ENCODE results near the gene DDX39B. TPM values are rescaled to one million over a fixed set of nuclear protein-coding genes. Genes with fewer than 3 reads are reported as not detected.

The DDX39B gene
- total and polyA plus RNA-seq, 5 donors from 2014 or later: 105 to 603 (median 111) TPM

- Mint-ChIP-seq H3K4me3 (peak overlapping the region; percentile 97 to 100 (median 99)), H3K36me3 (peaks cover 47% of the 10 kb centered on the region), H3K27me3 (no peaks in the 10 kb centered on the region), H3K27ac (peak overlapping the region; percentile 95 to 99 (median 98)), H3K4me1 (peaks cover 0 to 83% (median 64%) of the 10 kb centered on the region in 4 donors), H3K9me3 (peaks cover 0 to 2% (median 0%) of the 10 kb centered on the region in 7 donors)
- H3K4me3 ChIP-seq (ENCODE audit: low read depth, low read length): peak overlapping the region; percentile 99
- no peaks in the 10 kb centered on the region for H3K9me3 ChIP-seq (ENCODE audit: control insufficient read depth in 2 of 2, low read length in 2 of 2)
- H3K4me1 ChIP-seq (ENCODE audit: control insufficient read depth, insufficient read depth, low read length, poor library complexity, severe bottlenecking): peaks cover 86% of the 10 kb centered on the region
- peak overlapping the region; percentile 95 for H3K27ac ChIP-seq (ENCODE audit: insufficient read depth, low read length, poor library complexity, severe bottlenecking)
- no peaks in the 10 kb centered on the region for H3K27me3 ChIP-seq (ENCODE audit: control insufficient read depth, insufficient read depth, low read length)
- DNase-seq: peak in 1 of 3 donors; percentile 54
- no peak for ATAC-seq (ENCODE audit: low read depth in 2 of 2)
- H3K36me3 ChIP-seq (ENCODE audit: control insufficient read depth, insufficient read depth, low read length): peaks cover 10% of the 10 kb centered on the region
Measured at GRCh38 chr6:31578184-31579118, 36.6 kb upstream of the DDX39B start.

DNA sequence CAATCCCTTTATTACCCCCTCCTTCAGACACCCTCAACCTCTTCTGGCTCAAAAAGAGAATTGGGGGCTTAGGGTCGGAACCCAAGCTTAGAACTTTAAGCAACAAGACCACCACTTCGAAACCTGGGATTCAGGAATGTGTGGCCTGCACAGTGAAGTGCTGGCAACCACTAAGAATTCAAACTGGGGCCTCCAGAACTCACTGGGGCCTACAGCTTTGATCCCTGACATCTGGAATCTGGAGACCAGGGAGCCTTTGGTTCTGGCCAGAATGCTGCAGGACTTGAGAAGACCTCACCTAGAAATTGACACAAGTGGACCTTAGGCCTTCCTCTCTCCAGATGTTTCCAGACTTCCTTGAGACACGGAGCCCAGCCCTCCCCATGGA, 35.8 kb upstream of the DDX39B start:
- Mint-ChIP-seq H3K9me3 (peaks cover 0 to 2% (median 0%) of the 10 kb centered on the region in 7 donors), H3K36me3 (peaks cover 44% of the 10 kb centered on the region), H3K27me3 (peaks cover 1% of the 10 kb centered on the region), H3K27ac (peak overlapping the region; percentile 88 to 100 (median 98)), H3K4me3 (peak overlapping the region; percentile 99 to 100 (median 100)), H3K4me1 (peaks cover 2 to 83% (median 63%) of the 10 kb centered on the region in 4 donors)
- H3K4me1 ChIP-seq (ENCODE audit: control insufficient read depth, insufficient read depth, low read length, poor library complexity, severe bottlenecking): peaks cover 86% of the 10 kb centered on the region
- peak overlapping the region; percentile 95 for H3K27ac ChIP-seq (ENCODE audit: insufficient read depth, low read length, poor library complexity, severe bottlenecking)
- DNase-seq (no peak), ATAC-seq (ENCODE audit: low read depth in 2 of 2) (no peak)
- H3K36me3 ChIP-seq (ENCODE audit: control insufficient read depth, insufficient read depth, low read length): peaks cover 10% of the 10 kb centered on the region
- no peaks in the 10 kb centered on the region for H3K9me3 ChIP-seq (ENCODE audit: control insufficient read depth in 2 of 2, low read length in 2 of 2)
- peak overlapping the region; percentile 99 for H3K4me3 ChIP-seq (ENCODE audit: low read depth, low read length)
- H3K27me3 ChIP-seq (ENCODE audit: control insufficient read depth, insufficient read depth, low read length): no peaks in the 10 kb centered on the region

DNA sequence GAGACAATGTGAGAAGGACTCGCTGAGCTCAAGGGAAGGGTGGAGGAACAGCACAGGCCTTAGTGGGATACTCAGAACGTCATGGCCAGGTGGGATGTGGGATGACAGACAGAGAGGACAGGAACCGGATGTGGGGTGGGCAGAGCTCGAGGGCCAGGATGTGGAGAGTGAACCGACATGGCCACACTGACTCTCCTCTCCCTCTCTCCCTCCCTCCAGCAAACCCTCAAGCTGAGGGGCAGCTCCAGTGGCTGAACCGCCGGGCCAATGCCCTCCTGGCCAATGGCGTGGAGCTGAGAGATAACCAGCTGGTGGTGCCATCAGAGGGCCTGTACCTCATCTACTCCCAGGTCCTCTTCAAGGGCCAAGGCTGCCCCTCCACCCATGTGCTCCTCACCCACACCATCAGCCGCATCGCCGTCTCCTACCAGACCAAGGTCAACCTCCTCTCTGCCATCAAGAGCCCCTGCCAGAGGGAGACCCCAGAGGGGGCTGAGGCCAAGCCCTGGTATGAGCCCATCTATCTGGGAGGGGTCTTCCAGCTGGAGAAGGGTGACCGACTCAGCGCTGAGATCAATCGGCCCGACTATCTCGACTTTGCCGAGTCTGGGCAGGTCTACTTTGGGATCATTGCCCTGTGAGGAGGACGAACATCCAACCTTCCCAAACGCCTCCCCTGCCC, 35.2 kb upstream of the DDX39B start:
- Mint-ChIP-seq H3K36me3 (peaks cover 44% of the 10 kb centered on the region), H3K9me3 (peaks cover 0 to 2% (median 0%) of the 10 kb centered on the region in 7 donors), H3K27me3 (peaks cover 5% of the 10 kb centered on the region), H3K27ac (peak overlapping the region; percentile 98 to 100 (median 100)), H3K4me3 (peak overlapping the region; percentile 99 to 100 (median 100)), H3K4me1 (peaks cover 6 to 85% (median 63%) of the 10 kb centered on the region in 4 donors)
- peak in 1 of 2 donors; percentile 9 for ATAC-seq (ENCODE audit: low read depth in 2 of 2)
- peak overlapping the region; percentile 95 for H3K27ac ChIP-seq (ENCODE audit: insufficient read depth, low read length, poor library complexity, severe bottlenecking)
- H3K36me3 ChIP-seq (ENCODE audit: control insufficient read depth, insufficient read depth, low read length): peaks cover 10% of the 10 kb centered on the region
- H3K9me3 ChIP-seq (ENCODE audit: control insufficient read depth in 2 of 2, low read length in 2 of 2): no peaks in the 10 kb centered on the region
- H3K4me3 ChIP-seq (ENCODE audit: low read depth, low read length): peak overlapping the region; percentile 99
- peak; percentile 47 to 84 (median 51) for DNase-seq
- H3K4me1 ChIP-seq (ENCODE audit: control insufficient read depth, insufficient read depth, low read length, poor library complexity, severe bottlenecking): peaks cover 85% of the 10 kb centered on the region
- H3K27me3 ChIP-seq (ENCODE audit: control insufficient read depth, insufficient read depth, low read length): no peaks in the 10 kb centered on the region

DNA sequence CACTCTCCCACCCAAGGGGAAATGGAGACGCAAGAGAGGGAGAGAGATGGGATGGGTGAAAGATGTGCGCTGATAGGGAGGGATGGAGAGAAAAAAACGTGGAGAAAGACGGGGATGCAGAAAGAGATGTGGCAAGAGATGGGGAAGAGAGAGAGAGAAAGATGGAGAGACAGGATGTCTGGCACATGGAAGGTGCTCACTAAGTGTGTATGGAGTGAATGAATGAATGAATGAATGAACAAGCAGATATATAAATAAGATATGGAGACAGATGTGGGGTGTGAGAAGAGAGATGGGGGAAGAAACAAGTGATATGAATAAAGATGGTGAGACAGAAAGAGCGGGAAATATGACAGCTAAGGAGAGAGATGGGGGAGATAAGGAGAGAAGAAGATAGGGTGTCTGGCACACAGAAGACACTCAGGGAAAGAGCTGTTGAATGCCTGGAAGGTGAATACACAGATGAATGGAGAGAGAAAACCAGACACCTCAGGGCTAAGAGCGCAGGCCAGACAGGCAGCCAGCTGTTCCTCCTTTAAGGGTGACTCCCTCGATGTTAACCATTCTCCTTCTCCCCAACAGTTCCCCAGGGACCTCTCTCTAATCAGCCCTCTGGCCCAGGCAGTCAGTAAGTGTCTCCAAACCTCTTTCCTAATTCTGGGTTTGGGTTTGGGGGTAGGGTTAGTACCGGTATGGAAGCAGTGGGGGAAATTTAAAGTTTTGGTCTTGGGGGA, 34.3 kb upstream of the DDX39B start:
- peak overlapping the region; percentile 95 for H3K27ac ChIP-seq (ENCODE audit: insufficient read depth, low read length, poor library complexity, severe bottlenecking)
- no peaks in the 10 kb centered on the region for H3K27me3 ChIP-seq (ENCODE audit: control insufficient read depth, insufficient read depth, low read length)
- Mint-ChIP-seq H3K27me3 (peaks cover 5% of the 10 kb centered on the region), H3K4me3 (peak overlapping the region; percentile 99 to 100 (median 100)), H3K9me3 (peaks cover 0 to 2% (median 0%) of the 10 kb centered on the region in 7 donors), H3K36me3 (peaks cover 38% of the 10 kb centered on the region), H3K27ac (peak overlapping the region; percentile 98 to 100 (median 100)), H3K4me1 (peaks cover 6 to 92% (median 70%) of the 10 kb centered on the region in 4 donors)
- ATAC-seq (ENCODE audit: low read depth in 2 of 2) (no peak), DNase-seq (peak in 1 of 3 donors; percentile 31)
- H3K4me1 ChIP-seq (ENCODE audit: control insufficient read depth, insufficient read depth, low read length, poor library complexity, severe bottlenecking): peaks cover 92% of the 10 kb centered on the region
- H3K36me3 ChIP-seq (ENCODE audit: control insufficient read depth, insufficient read depth, low read length): peaks cover 10% of the 10 kb centered on the region
- H3K9me3 ChIP-seq (ENCODE audit: control insufficient read depth in 2 of 2, low read length in 2 of 2): no peaks in the 10 kb centered on the region
- peak overlapping the region; percentile 99 for H3K4me3 ChIP-seq (ENCODE audit: low read depth, low read length)

GRCh38 chr6:31575335-31575901, 33.6 kb upstream of the DDX39B start, which contains the start of gene TNF:
Gene TNF (plus strand): TSS chr6:31575565. CDS start chr6:31575742, 177 bp downstream.
- DNase-seq (peak; percentile 50 to 91 (median 72)), ATAC-seq (ENCODE audit: low read depth in 2 of 2) (peak in 1 of 2 donors; percentile 3)
- peaks cover 5% of the 10 kb centered on the region for H3K27me3 Mint-ChIP-seq
- Histone ChIP-seq H3K4me1 (ENCODE audit: control insufficient read depth, insufficient read depth, low read length, poor library complexity, severe bottlenecking) (peaks cover 97% of the 10 kb centered on the region), H3K4me3 (ENCODE audit: low read depth, low read length) (peak within 1 kb of the TSS; percentile 99), H3K36me3 (ENCODE audit: control insufficient read depth, insufficient read depth, low read length) (peaks cover 10% of the 10 kb centered on the region), H3K27ac (ENCODE audit: insufficient read depth, low read length, poor library complexity, severe bottlenecking) (peak within 1 kb of the TSS; percentile 95), H3K9me3 (ENCODE audit: control insufficient read depth in 2 of 2, low read length in 2 of 2) (no peaks in the 10 kb centered on the region), H3K27me3 (ENCODE audit: control insufficient read depth, insufficient read depth, low read length) (no peaks in the 10 kb centered on the region)
- H3K4me1 Mint-ChIP-seq: peaks cover 6 to 96% (median 73%) of the 10 kb centered on the region in 4 donors
- peak within 1 kb of the TSS; percentile 98 to 100 (median 100) for H3K27ac Mint-ChIP-seq
- peak within 1 kb of the TSS; percentile 99 to 100 (median 100) for H3K4me3 Mint-ChIP-seq
- peaks cover 33% of the 10 kb centered on the region for H3K36me3 Mint-ChIP-seq
- peaks cover 0 to 2% (median 0%) of the 10 kb centered on the region in 7 donors for H3K9me3 Mint-ChIP-seq

DNA sequence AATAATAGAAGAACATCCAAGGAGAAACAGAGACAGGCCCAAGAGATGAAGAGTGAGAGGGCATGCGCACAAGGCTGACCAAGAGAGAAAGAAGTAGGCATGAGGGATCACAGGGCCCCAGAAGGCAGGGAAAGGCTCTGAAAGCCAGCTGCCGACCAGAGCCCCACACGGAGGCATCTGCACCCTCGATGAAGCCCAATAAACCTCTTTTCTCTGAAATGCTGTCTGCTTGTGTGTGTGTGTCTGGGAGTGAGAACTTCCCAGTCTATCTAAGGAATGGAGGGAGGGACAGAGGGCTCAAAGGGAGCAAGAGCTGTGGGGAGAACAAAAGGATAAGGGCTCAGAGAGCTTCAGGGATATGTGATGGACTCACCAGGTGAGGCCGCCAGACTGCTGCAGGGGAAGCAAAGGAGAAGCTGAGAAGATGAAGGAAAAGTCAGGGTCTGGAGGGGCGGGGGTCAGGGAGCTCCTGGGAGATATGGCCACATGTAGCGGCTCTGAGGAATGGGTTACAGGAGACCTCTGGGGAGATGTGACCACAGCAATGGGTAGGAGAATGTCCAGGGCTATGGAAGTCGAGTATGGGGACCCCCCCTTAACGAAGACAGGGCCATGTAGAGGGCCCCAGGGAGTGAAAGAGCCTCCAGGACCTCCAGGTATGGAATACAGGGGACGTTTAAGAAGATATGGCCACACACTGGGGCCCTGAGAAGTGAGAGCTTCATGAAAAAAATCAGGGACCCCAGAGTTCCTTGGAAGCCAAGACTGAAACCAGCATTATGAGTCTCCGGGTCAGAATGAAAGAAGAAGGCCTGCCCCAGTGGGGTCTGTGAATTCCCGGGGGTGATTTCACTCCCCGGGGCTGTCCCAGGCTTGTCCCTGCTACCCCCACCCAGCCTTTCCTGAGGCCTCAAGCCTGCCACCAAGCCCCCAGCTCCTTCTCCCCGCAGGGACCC, 32.6 kb upstream of the DDX39B start:
- H3K4me1 ChIP-seq (ENCODE audit: control insufficient read depth, insufficient read depth, low read length, poor library complexity, severe bottlenecking): peaks cover 96% of the 10 kb centered on the region
- Mint-ChIP-seq H3K4me1 (peaks cover 6 to 97% (median 73%) of the 10 kb centered on the region in 4 donors), H3K27ac (peak overlapping the region; percentile 98 to 100 (median 100))

More for the DNA sequence above, 32.6 kb upstream of the DDX39B start:
- H3K9me3 ChIP-seq (ENCODE audit: control insufficient read depth in 2 of 2, low read length in 2 of 2): no peaks in the 10 kb centered on the region
- peaks cover 10% of the 10 kb centered on the region for H3K36me3 ChIP-seq (ENCODE audit: control insufficient read depth, insufficient read depth, low read length)
- Mint-ChIP-seq H3K27me3 (peaks cover 5% of the 10 kb centered on the region), H3K36me3 (peaks cover 31% of the 10 kb centered on the region), H3K4me3 (peak overlapping the region; percentile 99 to 100 (median 100)), H3K9me3 (no peaks in the 10 kb centered on the region)
- H3K4me3 ChIP-seq (ENCODE audit: low read depth, low read length): peak overlapping the region; percentile 99
- H3K27ac ChIP-seq (ENCODE audit: insufficient read depth, low read length, poor library complexity, severe bottlenecking): peak overlapping the region; percentile 95
- no peaks in the 10 kb centered on the region for H3K27me3 ChIP-seq (ENCODE audit: control insufficient read depth, insufficient read depth, low read length)
- DNase-seq: no peak
- no peak for ATAC-seq (ENCODE audit: low read depth in 2 of 2)

All from CD4-positive, CD25-positive, alpha-beta regulatory T cell (primary cell).